Lung (tissue), 12 donors: ENCODE measurements around the gene OR52K1. TPM values are rescaled to one million over a fixed set of nuclear protein-coding genes. Genes with fewer than 3 reads are reported as not detected.
"Not testable (repeated sequence)": the region's sequence is repeated elsewhere in the genome, so short reads cannot be mapped to it uniquely, and the experiment has no call there.

Experiments
- ATAC-seq: fragments of 200-7000 bp; cut with Tn5 transposase; one replicate; pipeline ENCODE4 v1.9.1; 2020; ENCODE audit warnings: moderate number of reproducible peaks; ENCODE audit not compliant: insufficient read depth, low FRiP score
- DNase-seq, 3 donors: peaks; one replicate each; pipeline ENCODE4 v3.0.0-alpha.2; 2013 to 2017
- H3K27ac ChIP-seq, 2 donors: one replicate each; pipeline ENCODE4 v1.5.1; 2013; ENCODE audit warnings: mild to moderate bottlenecking in 2 of 2, moderate library complexity in 2 of 2, control low read depth in 1 of 2, inconsistent platforms in 1 of 2, low read depth in 1 of 2, low read length in 1 of 2
- H3K27me3 ChIP-seq, 3 donors: one replicate each; pipeline ENCODE4 v1.5.1; 2013; ENCODE audit warnings: low read length in 2 of 3; ENCODE audit not compliant: control insufficient read depth in 3 of 3, insufficient read depth in 3 of 3
- H3K36me3 ChIP-seq, 4 donors: one replicate each; pipeline ENCODE4 v1.5.1; 2013; ENCODE audit warnings: low read length in 4 of 4, mild to moderate bottlenecking in 1 of 4, moderate library complexity in 1 of 4; ENCODE audit not compliant: control insufficient read depth in 4 of 4, insufficient read depth in 4 of 4
- H3K4me1 ChIP-seq, 5 donors: one replicate each; pipeline ENCODE4 v1.5.1; 2013; ENCODE audit warnings: low read length in 5 of 5, mild to moderate bottlenecking in 2 of 5, moderate library complexity in 1 of 5; ENCODE audit not compliant: control insufficient read depth in 5 of 5, insufficient read depth in 5 of 5
- H3K4me3 ChIP-seq: one replicate; pipeline ENCODE4 v1.5.1; 2013; ENCODE audit warnings: mild to moderate bottlenecking, control low read depth, moderate library complexity
- H3K9ac ChIP-seq, 2 donors: one replicate each; pipeline ENCODE4 v1.5.1; 2013; ENCODE audit warnings: low read length in 2 of 2, control low read depth in 1 of 2; ENCODE audit not compliant: insufficient read depth in 1 of 2
- H3K9me3 ChIP-seq, 4 donors: one replicate each; pipeline ENCODE4 v1.5.1; 2013; ENCODE audit warnings: low read length in 3 of 4, mild to moderate bottlenecking in 1 of 4, moderate library complexity in 1 of 4; ENCODE audit not compliant: control insufficient read depth in 4 of 4, insufficient read depth in 3 of 4
- CTCF ChIP-seq: IDR thresholded peaks from 2 replicates; pipeline ENCODE4 v1.5.1; 2012; ENCODE audit warnings: mild to moderate bottlenecking; ENCODE audit errors: control extremely low read depth, extremely low read depth
- WGBS, 2 donors: extraction: QIAGEN DNeasy Blood & Tissue Kit; methylation state at CpG; one replicate each; pipeline ENCODE4 v1.1.7; 2013; 5-methylcytosine and 5-hydroxymethylcytosine counted together
- polyA plus RNA-seq, 2 donors: library from polyadenylated mRNA; stranded (reverse); fragments of 200-250 nt; gene quantifications; one replicate each; pipeline ENCODE4 v1.2.1, GENCODE V29; 2013
- total RNA-seq, 2 donors: library from RNA; depleted of rRNA in 1 of 2; stranded (reverse); fragments of >200 nt in 1 of 2; gene quantifications; one replicate each; pipeline ENCODE4 v1.2.1, GENCODE V29; 2014 to 2021
- donor health status: control.
- donor health status: control.
- donor health status: Bipolar disorder and iron deficiency.
- donor health status: healthy.
- donor health status: DM: yes; HTN: yes; CAD: no.

Gene OR52K1
- total and polyA plus RNA-seq, 4 donors, result 0.01 to 0.18 TPM; not detected in 2

GRCh38 chr11:4480577-4481239 is 1.7 kb upstream of the OR52K1 start:
- WGBS, 2 donors, result 63 to 65% methylated on average over 4 of the region's 4 CpGs
- ATAC-seq, result no peak
- Histone ChIP-seq H3K9ac (no peak overlapping the region), H3K27ac (no peak overlapping the region), H3K4me1 (peaks cover 0 to 3% (median 0%) of the 10 kb centered on the region in 5 donors), H3K4me3 (no peak overlapping the region), H3K36me3 (no peaks in the 10 kb centered on the region), H3K9me3 (no peaks in the 10 kb centered on the region), H3K27me3 (no peaks in the 10 kb centered on the region)
- DNase-seq, result no peak
- no peak for TF ChIP-seq CTCF

- no peak overlapping the region for H3K9ac ChIP-seq
Measured at GRCh38 chr11:4481240-4481582, 1.2 kb upstream of the OR52K1 start.

GRCh38 chr11:4484310-4484709 is 1.9 kb downstream of the OR52K1 start:
- Histone ChIP-seq H3K36me3 (no peaks in the 10 kb centered on the region), H3K4me3 (no peak overlapping the region), H3K27me3 (no peaks in the 10 kb centered on the region), H3K9me3 (no peaks in the 10 kb centered on the region), H3K27ac (no peak overlapping the region), H3K4me1 (peaks cover 0 to 3% (median 0%) of the 10 kb centered on the region in 5 donors), H3K9ac (no peak overlapping the region)
- ATAC-seq, result no peak
- 68 to 82% methylated on average over 4 of the region's 4 CpGs for WGBS, 2 donors
- DNase-seq, result no peak
- TF ChIP-seq CTCF, result no peak

More at GRCh38 chr11:4481240-4481582, 1.2 kb upstream of the OR52K1 start:
- Histone ChIP-seq H3K4me3 (no peak overlapping the region), H3K9me3 (no peaks in the 10 kb centered on the region), H3K27me3 (no peaks in the 10 kb centered on the region), H3K27ac (no peak overlapping the region), H3K36me3 (no peaks in the 10 kb centered on the region), H3K4me1 (peaks cover 0 to 3% (median 0%) of the 10 kb centered on the region in 5 donors)
- TF ChIP-seq CTCF, result no peak
- DNase-seq (no peak), ATAC-seq (no peak)

GRCh38 chr11:4491405-4491804 is 9.0 kb downstream of the OR52K1 start:
- H3K4me3 ChIP-seq, DNase-seq, ATAC-seq, H3K9me3 ChIP-seq, H3K9ac ChIP-seq, H3K27ac ChIP-seq, H3K36me3 ChIP-seq: not testable (repeated sequence)
- 70 to 93% methylated on average over 2 of the region's 2 CpGs for WGBS, 2 donors
- Histone ChIP-seq H3K4me1 (peaks cover 0 to 10% (median 2%) of the 10 kb centered on the region in 5 donors), H3K27me3 (peaks cover 0 to 13% (median 0%) of the 10 kb centered on the region in 3 donors)
